HepG2 (cell line): Measurements from ENCODE around the gene THEM5. TPM values are rescaled to one million over a fixed set of nuclear protein-coding genes. Genes with fewer than 3 reads are reported as not detected.

ENCODE experiments used
- GPN1 ChIP-seq: sonication (generic); formaldehyde crosslinking; IDR thresholded peaks from 2 replicates; pipeline ENCODE4 v1.5.1; 2020; ENCODE audit warnings: missing genetic modification reagents, borderline replicate concordance
- MED1 ChIP-seq: sonication (generic); formaldehyde crosslinking; IDR thresholded peaks from 2 replicates; pipeline ENCODE4 v1.4.0; 2020; ENCODE audit warnings: missing genetic modification reagents
- NFE2L1 ChIP-seq: sonication (generic); formaldehyde crosslinking; IDR thresholded peaks from 2 replicates; pipeline ENCODE4 v1.4.0; 2020; ENCODE audit warnings: missing genetic modification reagents, mild to moderate bottlenecking, borderline replicate concordance
- PCBP2 ChIP-seq: fragments of 200-400 bp; formaldehyde crosslinking; optimal IDR thresholded peaks from 2 replicates; pipeline ENCODE3; 2018; ENCODE audit warnings: low read length, low read depth; ENCODE audit not compliant: poor library complexity, severe bottlenecking
- SNAI1 ChIP-seq: sonication (generic); formaldehyde crosslinking; IDR thresholded peaks from 2 replicates; pipeline ENCODE4 v1.5.0; 2020; ENCODE audit warnings: mild to moderate bottlenecking, missing genetic modification reagents, borderline replicate concordance
- SOX5 ChIP-seq: IDR thresholded peaks from 2 replicates; pipeline ENCODE4 v1.6.1; 2016; ENCODE audit warnings: borderline replicate concordance
- SPEN ChIP-seq: sonication (generic); formaldehyde crosslinking; IDR thresholded peaks from 2 replicates; pipeline ENCODE4 v1.5.1; 2020; ENCODE audit warnings: low read depth, mild to moderate bottlenecking, missing genetic modification reagents
- TEAD3 ChIP-seq: optimal IDR thresholded peaks from 2 replicates; pipeline ENCODE3; 2016; ENCODE audit warnings: borderline replicate concordance
- ZFP36L1 ChIP-seq: sonication (generic); formaldehyde crosslinking; IDR thresholded peaks from 2 replicates; pipeline ENCODE4 v1.8.0; 2022; ENCODE audit warnings: mild to moderate bottlenecking, missing genetic modification reagents, moderate library complexity
- ZFP62 ChIP-seq: sonication (generic); formaldehyde crosslinking; IDR thresholded peaks from 2 replicates; pipeline ENCODE4 v1.4.0; 2020; ENCODE audit warnings: missing genetic modification reagents
- ZNF17 ChIP-seq: sonication (generic); formaldehyde crosslinking; IDR thresholded peaks from 2 replicates; pipeline ENCODE4 v1.5.0; 2020; ENCODE audit warnings: mild to moderate bottlenecking, missing genetic modification reagents
- ZNF224 ChIP-seq: sonication (generic); formaldehyde crosslinking; IDR thresholded peaks from 2 replicates; pipeline ENCODE4 v1.5.0; 2020; ENCODE audit warnings: mild to moderate bottlenecking, missing genetic modification reagents
- ZNF878 ChIP-seq: sonication (generic); formaldehyde crosslinking; IDR thresholded peaks from 2 replicates; pipeline ENCODE4 v1.8.1; 2023; ENCODE audit warnings: mild to moderate bottlenecking, missing genetic modification reagents, moderate library complexity
- polyA plus RNA-seq, 8 experiments: library from polyadenylated mRNA; depleted of rRNA in 3 of 8; stranded (reverse) in 7 of 8; unstranded in 1 of 8; fragments of >200 nt; fragmentation: Illumina TruSeq in 4 of 8; extraction: Trizol in 4 of 8; gene quantifications; 2 replicates each; pipeline versions ENCODE4 v1.2.1 to v1.2.3, GENCODE V29; 2011 to 2016; ENCODE audit warnings: low read depth in 4 of 8, missing spikeins in 1 of 8, mixed read lengths in 1 of 8; ENCODE audit not compliant: insufficient read depth in 1 of 8
- total RNA-seq, 5 experiments: library from RNA; depleted of rRNA; stranded (reverse); fragments of >200 nt; fragmentation: Illumina TruSeq; extraction: Trizol; gene quantifications; 2 replicates each; pipeline ENCODE4 v1.2.3, GENCODE V29; 2016; ENCODE audit warnings: low read depth in 1 of 5
- TF ChIP-seq, protein P1 (sequence below): sonication (generic); formaldehyde crosslinking; IDR thresholded peaks from 2 replicates; pipeline ENCODE4 v1.5.1; 2020; ENCODE audit warnings: mild to moderate bottlenecking, missing genetic modification reagents, borderline replicate concordance
- TF ChIP-seq, protein P2 (sequence below): sonication (generic); formaldehyde crosslinking; IDR thresholded peaks from 2 replicates; pipeline ENCODE4 v1.8.1; 2023; ENCODE audit warnings: missing genetic modification reagents, mild to moderate bottlenecking, borderline replicate concordance
- TF ChIP-seq, protein P3 (sequence below): IDR thresholded peaks from 2 replicates; pipeline ENCODE4 v1.4.0; 2020; ENCODE audit warnings: mild to moderate bottlenecking, missing genetic modification reagents
- TF ChIP-seq, protein P4 (sequence below): sonication (generic); formaldehyde crosslinking; conservative IDR thresholded peaks from 2 replicates; pipeline ENCODE4 v1.4.0; 2020; ENCODE audit warnings: mild to moderate bottlenecking, missing genetic modification reagents, moderate library complexity

The THEM5 gene
- total and polyA plus RNA-seq, 2 of the 13 experiments (the other 11 are each of a cell fraction or from before 2014, with no cell fraction given), result not detected

DNA sequence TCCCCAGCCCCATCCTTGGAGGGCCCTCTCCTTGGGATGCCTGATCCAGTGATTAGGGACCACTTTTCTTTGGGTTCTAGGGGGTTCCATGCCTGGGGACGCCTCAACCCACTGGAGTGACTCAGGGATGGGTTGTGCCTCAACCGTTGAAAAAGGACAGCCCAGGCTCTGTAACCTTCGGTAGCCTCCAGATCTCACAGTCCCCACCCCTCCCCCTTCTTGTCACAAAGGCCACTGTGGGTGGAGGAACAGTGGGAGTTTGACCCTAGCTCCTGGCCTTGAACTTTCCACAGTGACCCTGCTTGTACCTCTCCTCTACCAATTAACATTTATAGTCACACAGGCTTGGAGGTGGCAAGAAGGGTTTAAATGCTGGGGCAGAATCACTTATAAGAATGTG, 19.3 kb downstream of the THEM5 start (continued):
- TF ChIP-seq, protein P1, sequence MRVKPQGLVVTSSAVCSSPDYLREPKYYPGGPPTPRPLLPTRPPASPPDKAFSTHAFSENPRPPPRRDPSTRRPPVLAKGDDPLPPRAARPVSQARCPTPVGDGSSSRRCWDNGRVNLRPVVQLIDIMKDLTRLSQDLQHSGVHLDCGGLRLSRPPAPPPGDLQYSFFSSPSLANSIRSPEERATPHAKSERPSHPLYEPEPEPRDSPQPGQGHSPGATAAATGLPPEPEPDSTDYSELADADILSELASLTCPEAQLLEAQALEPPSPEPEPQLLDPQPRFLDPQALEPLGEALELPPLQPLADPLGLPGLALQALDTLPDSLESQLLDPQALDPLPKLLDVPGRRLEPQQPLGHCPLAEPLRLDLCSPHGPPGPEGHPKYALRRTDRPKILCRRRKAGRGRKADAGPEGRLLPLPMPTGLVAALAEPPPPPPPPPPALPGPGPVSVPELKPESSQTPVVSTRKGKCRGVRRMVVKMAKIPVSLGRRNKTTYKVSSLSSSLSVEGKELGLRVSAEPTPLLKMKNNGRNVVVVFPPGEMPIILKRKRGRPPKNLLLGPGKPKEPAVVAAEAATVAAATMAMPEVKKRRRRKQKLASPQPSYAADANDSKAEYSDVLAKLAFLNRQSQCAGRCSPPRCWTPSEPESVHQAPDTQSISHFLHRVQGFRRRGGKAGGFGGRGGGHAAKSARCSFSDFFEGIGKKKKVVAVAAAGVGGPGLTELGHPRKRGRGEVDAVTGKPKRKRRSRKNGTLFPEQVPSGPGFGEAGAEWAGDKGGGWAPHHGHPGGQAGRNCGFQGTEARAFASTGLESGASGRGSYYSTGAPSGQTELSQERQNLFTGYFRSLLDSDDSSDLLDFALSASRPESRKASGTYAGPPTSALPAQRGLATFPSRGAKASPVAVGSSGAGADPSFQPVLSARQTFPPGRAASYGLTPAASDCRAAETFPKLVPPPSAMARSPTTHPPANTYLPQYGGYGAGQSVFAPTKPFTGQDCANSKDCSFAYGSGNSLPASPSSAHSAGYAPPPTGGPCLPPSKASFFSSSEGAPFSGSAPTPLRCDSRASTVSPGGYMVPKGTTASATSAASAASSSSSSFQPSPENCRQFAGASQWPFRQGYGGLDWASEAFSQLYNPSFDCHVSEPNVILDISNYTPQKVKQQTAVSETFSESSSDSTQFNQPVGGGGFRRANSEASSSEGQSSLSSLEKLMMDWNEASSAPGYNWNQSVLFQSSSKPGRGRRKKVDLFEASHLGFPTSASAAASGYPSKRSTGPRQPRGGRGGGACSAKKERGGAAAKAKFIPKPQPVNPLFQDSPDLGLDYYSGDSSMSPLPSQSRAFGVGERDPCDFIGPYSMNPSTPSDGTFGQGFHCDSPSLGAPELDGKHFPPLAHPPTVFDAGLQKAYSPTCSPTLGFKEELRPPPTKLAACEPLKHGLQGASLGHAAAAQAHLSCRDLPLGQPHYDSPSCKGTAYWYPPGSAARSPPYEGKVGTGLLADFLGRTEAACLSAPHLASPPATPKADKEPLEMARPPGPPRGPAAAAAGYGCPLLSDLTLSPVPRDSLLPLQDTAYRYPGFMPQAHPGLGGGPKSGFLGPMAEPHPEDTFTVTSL (CRISPR knock-in tag), result no peak
- no peak for TF ChIP-seq SPEN (CRISPR knock-in tag)
- TF ChIP-seq MED1 (CRISPR knock-in tag), result no peak
- no peak for TF ChIP-seq ZNF17
- no peak for TF ChIP-seq ZNF224 (CRISPR knock-in tag)
- no peak for TF ChIP-seq GPN1 (CRISPR knock-in tag)
- TF ChIP-seq SNAI1 (CRISPR knock-in tag), result no peak
- TF ChIP-seq, protein P2, sequence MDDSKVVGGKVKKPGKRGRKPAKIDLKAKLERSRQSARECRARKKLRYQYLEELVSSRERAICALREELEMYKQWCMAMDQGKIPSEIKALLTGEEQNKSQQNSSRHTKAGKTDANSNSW (CRISPR knock-in tag), result no peak
- TF ChIP-seq, protein P3, sequence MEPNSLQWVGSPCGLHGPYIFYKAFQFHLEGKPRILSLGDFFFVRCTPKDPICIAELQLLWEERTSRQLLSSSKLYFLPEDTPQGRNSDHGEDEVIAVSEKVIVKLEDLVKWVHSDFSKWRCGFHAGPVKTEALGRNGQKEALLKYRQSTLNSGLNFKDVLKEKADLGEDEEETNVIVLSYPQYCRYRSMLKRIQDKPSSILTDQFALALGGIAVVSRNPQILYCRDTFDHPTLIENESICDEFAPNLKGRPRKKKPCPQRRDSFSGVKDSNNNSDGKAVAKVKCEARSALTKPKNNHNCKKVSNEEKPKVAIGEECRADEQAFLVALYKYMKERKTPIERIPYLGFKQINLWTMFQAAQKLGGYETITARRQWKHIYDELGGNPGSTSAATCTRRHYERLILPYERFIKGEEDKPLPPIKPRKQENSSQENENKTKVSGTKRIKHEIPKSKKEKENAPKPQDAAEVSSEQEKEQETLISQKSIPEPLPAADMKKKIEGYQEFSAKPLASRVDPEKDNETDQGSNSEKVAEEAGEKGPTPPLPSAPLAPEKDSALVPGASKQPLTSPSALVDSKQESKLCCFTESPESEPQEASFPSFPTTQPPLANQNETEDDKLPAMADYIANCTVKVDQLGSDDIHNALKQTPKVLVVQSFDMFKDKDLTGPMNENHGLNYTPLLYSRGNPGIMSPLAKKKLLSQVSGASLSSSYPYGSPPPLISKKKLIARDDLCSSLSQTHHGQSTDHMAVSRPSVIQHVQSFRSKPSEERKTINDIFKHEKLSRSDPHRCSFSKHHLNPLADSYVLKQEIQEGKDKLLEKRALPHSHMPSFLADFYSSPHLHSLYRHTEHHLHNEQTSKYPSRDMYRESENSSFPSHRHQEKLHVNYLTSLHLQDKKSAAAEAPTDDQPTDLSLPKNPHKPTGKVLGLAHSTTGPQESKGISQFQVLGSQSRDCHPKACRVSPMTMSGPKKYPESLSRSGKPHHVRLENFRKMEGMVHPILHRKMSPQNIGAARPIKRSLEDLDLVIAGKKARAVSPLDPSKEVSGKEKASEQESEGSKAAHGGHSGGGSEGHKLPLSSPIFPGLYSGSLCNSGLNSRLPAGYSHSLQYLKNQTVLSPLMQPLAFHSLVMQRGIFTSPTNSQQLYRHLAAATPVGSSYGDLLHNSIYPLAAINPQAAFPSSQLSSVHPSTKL (CRISPR knock-in tag), result peak; percentile 56
- no peak for TF ChIP-seq NFE2L1 (CRISPR knock-in tag)
- 0 out of 2 replicates have a peak, but pooled peaks have one; percentile 22 for TF ChIP-seq SOX5 (CRISPR knock-in tag)
- TF ChIP-seq ZNF878 (CRISPR knock-in tag), result no peak
- TF ChIP-seq ZFP36L1 (CRISPR knock-in tag), result no peak
- peak; percentile 21 for TF ChIP-seq TEAD3 (CRISPR knock-in tag)
- TF ChIP-seq PCBP2, result no peak
- no peak for TF ChIP-seq ZFP62
- TF ChIP-seq, protein P4, sequence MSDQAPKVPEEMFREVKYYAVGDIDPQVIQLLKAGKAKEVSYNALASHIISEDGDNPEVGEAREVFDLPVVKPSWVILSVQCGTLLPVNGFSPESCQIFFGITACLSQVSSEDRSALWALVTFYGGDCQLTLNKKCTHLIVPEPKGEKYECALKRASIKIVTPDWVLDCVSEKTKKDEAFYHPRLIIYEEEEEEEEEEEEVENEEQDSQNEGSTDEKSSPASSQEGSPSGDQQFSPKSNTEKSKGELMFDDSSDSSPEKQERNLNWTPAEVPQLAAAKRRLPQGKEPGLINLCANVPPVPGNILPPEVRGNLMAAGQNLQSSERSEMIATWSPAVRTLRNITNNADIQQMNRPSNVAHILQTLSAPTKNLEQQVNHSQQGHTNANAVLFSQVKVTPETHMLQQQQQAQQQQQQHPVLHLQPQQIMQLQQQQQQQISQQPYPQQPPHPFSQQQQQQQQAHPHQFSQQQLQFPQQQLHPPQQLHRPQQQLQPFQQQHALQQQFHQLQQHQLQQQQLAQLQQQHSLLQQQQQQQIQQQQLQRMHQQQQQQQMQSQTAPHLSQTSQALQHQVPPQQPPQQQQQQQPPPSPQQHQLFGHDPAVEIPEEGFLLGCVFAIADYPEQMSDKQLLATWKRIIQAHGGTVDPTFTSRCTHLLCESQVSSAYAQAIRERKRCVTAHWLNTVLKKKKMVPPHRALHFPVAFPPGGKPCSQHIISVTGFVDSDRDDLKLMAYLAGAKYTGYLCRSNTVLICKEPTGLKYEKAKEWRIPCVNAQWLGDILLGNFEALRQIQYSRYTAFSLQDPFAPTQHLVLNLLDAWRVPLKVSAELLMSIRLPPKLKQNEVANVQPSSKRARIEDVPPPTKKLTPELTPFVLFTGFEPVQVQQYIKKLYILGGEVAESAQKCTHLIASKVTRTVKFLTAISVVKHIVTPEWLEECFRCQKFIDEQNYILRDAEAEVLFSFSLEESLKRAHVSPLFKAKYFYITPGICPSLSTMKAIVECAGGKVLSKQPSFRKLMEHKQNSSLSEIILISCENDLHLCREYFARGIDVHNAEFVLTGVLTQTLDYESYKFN, result peak; percentile 77
